Vagina (tissue), 2 donors: ENCODE data around the gene SLC35A3. TPM values are rescaled to one million over a fixed set of nuclear protein-coding genes. Genes with fewer than 3 reads are reported as not detected.

ENCODE experiments used
- DNase-seq, 2 donors: peaks; one replicate each; pipeline ENCODE4 v3.0.0-alpha.2; 2017; ENCODE audit errors: extremely low spot score in 2 of 2
- H3K27ac ChIP-seq: fragments of 200-600 bp; sonication (generic); one replicate; pipeline ENCODE4 v1.5.1; 2019
- H3K27me3 ChIP-seq: fragments of 200-600 bp; sonication (generic); one replicate; pipeline ENCODE4 v1.5.1; 2019
- H3K36me3 ChIP-seq, 2 donors: fragments of 200-600 bp; sonication (generic); one replicate each; pipeline ENCODE4 v1.5.1; 2017 to 2019
- H3K4me1 ChIP-seq: fragments of 200-600 bp; sonication (generic); one replicate; pipeline ENCODE4 v1.5.1; 2019
- H3K4me3 ChIP-seq, 2 donors: fragments of 200-600 bp; sonication (generic); 1 replicate in 1 of 2; 2 replicates in 1 of 2; pipeline ENCODE4 v1.5.1; 2016 to 2019
- H3K9me3 ChIP-seq: fragments of 200-600 bp; sonication (generic); one replicate; pipeline ENCODE4 v1.5.1; 2019
- POLR2A ChIP-seq, 2 donors: fragments of 450-650 bp; IDR thresholded peaks; one replicate each; pipeline ENCODE4 v1.6.1; 2017; ENCODE audit warnings: antibody characterized with exemption in 2 of 2, mild to moderate bottlenecking in 2 of 2, moderate library complexity in 2 of 2
- POLR2AphosphoS5 ChIP-seq, 2 donors: sonication (generic); formaldehyde crosslinking; IDR thresholded peaks; one replicate each; pipeline ENCODE4 v1.9.0; 2017; ENCODE audit warnings: antibody characterized with exemption in 2 of 2, mild to moderate bottlenecking in 2 of 2, low read depth in 1 of 2; ENCODE audit not compliant: insufficient read depth in 1 of 2
- intact Hi-C: fragments of 100-400 bp; cut with DNase I; formaldehyde crosslinking; loops from one replicate; pipeline ENCODE4 v1.15.1; 2023
- total RNA-seq: library from RNA; depleted of rRNA; stranded (reverse); fragments of >200 nt; gene quantifications from one replicate; pipeline ENCODE4 v1.2.3, GENCODE V29; 2016
- TF ChIP-seq, protein P1 (sequence below), 3 experiments: fragments of 450-650 bp in 2 of 3; fragments of 200-600 bp in 1 of 3; sonication (generic) in 1 of 3; IDR thresholded peaks; one replicate each; pipeline ENCODE4 v1.5.1; 2017 to 2019; ENCODE audit warnings: antibody characterized with exemption in 3 of 3, mild to moderate bottlenecking in 2 of 3, moderate library complexity in 2 of 3

The SLC35A3 gene
- total RNA-seq, 1 donor from 2014 or later, result 31.9 TPM

DNA sequence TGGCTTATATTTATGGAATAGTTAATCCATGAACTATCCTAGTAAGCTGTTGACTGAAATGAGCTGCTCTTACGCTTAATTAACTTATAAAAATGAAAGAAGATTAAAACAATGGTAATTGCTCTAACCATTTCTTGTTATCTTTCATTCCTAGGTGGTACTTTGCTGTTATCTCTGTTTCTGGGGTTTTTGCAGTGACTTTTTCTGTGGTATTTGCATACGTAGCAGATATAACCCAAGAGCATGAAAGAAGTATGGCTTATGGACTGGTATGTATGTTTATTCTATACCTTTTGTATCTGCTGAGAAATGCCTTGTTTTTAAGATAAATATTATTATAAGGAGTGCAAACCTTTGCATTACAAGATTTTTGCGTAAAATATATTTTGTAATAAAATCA, 91.9 kb downstream of the SLC35A3 start:
- peaks cover 6 to 48% of the 10 kb centered on the region in 2 donors for H3K36me3 ChIP-seq
- H3K27me3 ChIP-seq, result no peaks in the 10 kb centered on the region
- no peak overlapping the region for H3K27ac ChIP-seq
- H3K4me3 ChIP-seq, result no peak overlapping the region
- H3K4me1 ChIP-seq, result no peaks in the 10 kb centered on the region
- no peaks in the 10 kb centered on the region for H3K9me3 ChIP-seq
- no peak for DNase-seq
- TF ChIP-seq POLR2A (IDR thresholded peaks at IDR 0.05) (no peak), POLR2AphosphoS5 (IDR thresholded peaks at IDR 0.05; ENCODE audit: insufficient read depth in 1 of 2, low read depth in 1 of 2) (no peak)
- TF ChIP-seq, protein P1, sequence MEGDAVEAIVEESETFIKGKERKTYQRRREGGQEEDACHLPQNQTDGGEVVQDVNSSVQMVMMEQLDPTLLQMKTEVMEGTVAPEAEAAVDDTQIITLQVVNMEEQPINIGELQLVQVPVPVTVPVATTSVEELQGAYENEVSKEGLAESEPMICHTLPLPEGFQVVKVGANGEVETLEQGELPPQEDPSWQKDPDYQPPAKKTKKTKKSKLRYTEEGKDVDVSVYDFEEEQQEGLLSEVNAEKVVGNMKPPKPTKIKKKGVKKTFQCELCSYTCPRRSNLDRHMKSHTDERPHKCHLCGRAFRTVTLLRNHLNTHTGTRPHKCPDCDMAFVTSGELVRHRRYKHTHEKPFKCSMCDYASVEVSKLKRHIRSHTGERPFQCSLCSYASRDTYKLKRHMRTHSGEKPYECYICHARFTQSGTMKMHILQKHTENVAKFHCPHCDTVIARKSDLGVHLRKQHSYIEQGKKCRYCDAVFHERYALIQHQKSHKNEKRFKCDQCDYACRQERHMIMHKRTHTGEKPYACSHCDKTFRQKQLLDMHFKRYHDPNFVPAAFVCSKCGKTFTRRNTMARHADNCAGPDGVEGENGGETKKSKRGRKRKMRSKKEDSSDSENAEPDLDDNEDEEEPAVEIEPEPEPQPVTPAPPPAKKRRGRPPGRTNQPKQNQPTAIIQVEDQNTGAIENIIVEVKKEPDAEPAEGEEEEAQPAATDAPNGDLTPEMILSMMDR (IDR thresholded peaks at IDR 0.05), result no peak
- intact Hi-C loops, result no loop called here

- intact Hi-C loops, result no loop called here
- Histone ChIP-seq H3K4me1 (no peaks in the 10 kb centered on the region), H3K9me3 (no peaks in the 10 kb centered on the region), H3K27ac (no peak overlapping the region), H3K4me3 (no peak overlapping the region), H3K27me3 (no peaks in the 10 kb centered on the region), H3K36me3 (peaks cover 6 to 64% of the 10 kb centered on the region in 2 donors)
- DNase-seq, result no peak
- TF ChIP-seq, protein P1 (IDR thresholded peaks at IDR 0.05), result no peak
- TF ChIP-seq POLR2A (IDR thresholded peaks at IDR 0.05), result no peak
- no peak for TF ChIP-seq POLR2AphosphoS5 (IDR thresholded peaks at IDR 0.05; ENCODE audit: insufficient read depth in 1 of 2, low read depth in 1 of 2)
These were observed 95.6 kb downstream of the SLC35A3 start for GRCh38 chr1:100065183-100065968.

DNA sequence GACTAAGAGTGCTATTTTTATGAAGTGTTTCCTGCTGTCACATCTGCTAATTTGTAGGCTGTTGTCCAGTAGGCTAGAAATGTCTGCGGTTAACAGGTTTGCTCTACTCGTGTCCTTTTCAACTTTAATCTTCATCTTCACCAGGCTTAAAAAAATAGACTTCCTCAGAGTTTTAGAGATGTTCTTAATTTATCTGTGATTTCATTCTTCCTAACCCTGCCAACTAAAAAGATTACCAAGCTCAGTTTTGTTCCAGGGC, 96.1 kb downstream of the SLC35A3 start:
- H3K27me3 ChIP-seq, result no peaks in the 10 kb centered on the region
- intact Hi-C loops, result no loop called here
- H3K27ac ChIP-seq, result no peak overlapping the region
- no peak overlapping the region for H3K4me3 ChIP-seq
- no peak for DNase-seq
- H3K9me3 ChIP-seq, result no peaks in the 10 kb centered on the region
- no peaks in the 10 kb centered on the region for H3K4me1 ChIP-seq
- H3K36me3 ChIP-seq, result peaks cover 2 to 62% of the 10 kb centered on the region in 2 donors
- TF ChIP-seq POLR2AphosphoS5 (IDR thresholded peaks at IDR 0.05; ENCODE audit: insufficient read depth in 1 of 2, low read depth in 1 of 2) (no peak), POLR2A (IDR thresholded peaks at IDR 0.05) (no peak)
- TF ChIP-seq, protein P1 (IDR thresholded peaks at IDR 0.05), result no peak

DNA sequence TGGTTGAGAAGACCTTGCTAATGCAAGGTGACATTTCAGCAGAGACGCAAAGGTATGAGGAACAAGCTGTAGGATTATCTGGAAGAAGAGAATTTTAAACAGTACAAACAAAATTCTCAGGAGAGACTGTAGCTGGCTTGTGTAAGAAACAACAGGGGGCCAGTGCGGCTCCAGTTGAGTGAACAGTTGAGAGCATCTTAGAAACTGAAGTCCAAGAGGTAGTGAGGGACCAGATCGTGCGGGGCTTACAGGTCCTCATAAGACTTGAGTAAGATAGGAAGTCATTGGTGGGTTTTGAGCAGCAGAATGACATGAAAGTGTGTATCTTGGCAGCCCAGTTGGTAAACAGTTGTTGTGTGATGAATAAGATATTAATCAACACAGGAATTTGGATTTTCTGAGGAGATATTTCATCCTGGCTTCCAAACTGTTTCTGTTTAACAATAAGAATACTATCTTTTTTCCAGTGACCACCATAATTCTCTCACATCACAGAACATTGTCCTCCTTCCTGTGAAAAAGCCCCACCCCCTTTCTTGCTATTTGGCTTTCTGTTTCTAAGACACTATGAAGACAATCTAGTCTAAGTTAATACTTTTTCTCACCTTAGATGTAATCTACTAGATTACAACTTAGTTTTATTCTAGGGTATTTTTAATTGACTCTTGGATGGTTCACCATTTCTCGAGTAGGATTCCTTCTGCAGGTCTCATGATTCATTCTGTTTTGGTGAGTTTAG, 100.6 kb downstream of the SLC35A3 start:
- TF ChIP-seq POLR2A (IDR thresholded peaks at IDR 0.05) (no peak), POLR2AphosphoS5 (IDR thresholded peaks at IDR 0.05; ENCODE audit: insufficient read depth in 1 of 2, low read depth in 1 of 2) (no peak)
- TF ChIP-seq, protein P1 (IDR thresholded peaks at IDR 0.05), result no peak
- Histone ChIP-seq H3K9me3 (no peaks in the 10 kb centered on the region), H3K4me3 (no peak overlapping the region), H3K27ac (no peak overlapping the region), H3K4me1 (no peaks in the 10 kb centered on the region), H3K36me3 (peaks cover 0 to 54% of the 10 kb centered on the region in 2 donors), H3K27me3 (no peaks in the 10 kb centered on the region)
- intact Hi-C loops, result no loop called here
- DNase-seq, result no peak

- H3K36me3 ChIP-seq, result peaks cover 0 to 49% of the 10 kb centered on the region in 2 donors
- DNase-seq, result no peak
- H3K4me1 ChIP-seq, result no peaks in the 10 kb centered on the region
- H3K9me3 ChIP-seq, result no peaks in the 10 kb centered on the region
- no peak overlapping the region for H3K27ac ChIP-seq
- TF ChIP-seq POLR2A (IDR thresholded peaks at IDR 0.05), result no peak
- TF ChIP-seq POLR2AphosphoS5 (IDR thresholded peaks at IDR 0.05; ENCODE audit: insufficient read depth in 1 of 2, low read depth in 1 of 2), result no peak
- TF ChIP-seq, protein P1 (IDR thresholded peaks at IDR 0.05), result no peak
- intact Hi-C loops, result no loop called here
- H3K4me3 ChIP-seq, result no peak overlapping the region
- no peaks in the 10 kb centered on the region for H3K27me3 ChIP-seq
These were observed 103.7 kb downstream of the SLC35A3 start for GRCh38 chr1:100073531-100073930.
